ENCODE data around the gene BEND3. TPM values are rescaled to one million over a fixed set of nuclear protein-coding genes. Genes with fewer than 3 reads are reported as not detected.

BEND3 gene
- total RNA-seq, 1 donor from 2014 or later: 23.6 TPM

Other genes with a start within 250 kb of the BEND3 start
- gene CD24, start 140.8 kb downstream of the BEND3 start, total RNA-seq: 1,528 and 1,533 TPM in 2 replicates
- gene MTRES1, start 87.3 kb downstream of the BEND3 start, total RNA-seq: 16.8 and 18.3 TPM in 2 replicates

Measured in progenitor cell of endocrine pancreas (in vitro differentiated cells).